Chondrocyte (in vitro differentiated cells): ENCODE data around the gene IL17RB. TPM values are rescaled to one million over a fixed set of nuclear protein-coding genes. Genes with fewer than 3 reads are reported as not detected.
A peak's percentile ranks its signal among the peaks of the same experiment; 100 is the strongest.

Source experiments
- DNase-seq: peaks from one replicate; pipeline ENCODE4 v3.0.0; 2021; ENCODE audit warnings: mixed read lengths, low spot score
- H3K27ac Mint-ChIP-seq: one replicate; pipeline ENCODE4 v1.8.0; 2021; ENCODE audit warnings: mild to moderate bottlenecking, moderate library complexity, mixed read lengths; ENCODE audit not compliant: unreplicated experiment
- H3K27me3 Mint-ChIP-seq: 2 replicates; pipeline ENCODE4 v1.8.0; 2021; ENCODE audit warnings: low read depth, mixed read lengths
- H3K36me3 Mint-ChIP-seq: 2 replicates; pipeline ENCODE4 v1.8.0; 2021; ENCODE audit warnings: low read depth, mixed read lengths
- H3K4me1 Mint-ChIP-seq: 2 replicates; pipeline ENCODE4 v1.8.0; 2021; ENCODE audit warnings: low read depth, mild to moderate bottlenecking, mixed read lengths
- H3K4me3 Mint-ChIP-seq: one replicate; pipeline ENCODE4 v1.8.0; 2021; ENCODE audit warnings: mild to moderate bottlenecking, moderate library complexity, mixed read lengths; ENCODE audit not compliant: unreplicated experiment
- H3K9me3 Mint-ChIP-seq: 2 replicates; pipeline ENCODE4 v1.8.0; 2021; ENCODE audit warnings: low read depth, mixed read lengths
- total RNA-seq: library from RNA; stranded (reverse); gene quantifications from 3 replicates; pipeline ENCODE4 v1.2.1, GENCODE V29; 2021
- TF ChIP-seq, protein P1 (sequence below): fragments of 200-600 bp; sonication (generic); IDR thresholded peaks from 2 replicates; pipeline ENCODE4 v1.5.0; 2021; ENCODE audit warnings: antibody characterized with exemption, mild to moderate bottlenecking, moderate library complexity

IL17RB gene
- total RNA-seq, 1 donor from 2014 or later = 0.22 TPM

- H3K36me3 Mint-ChIP-seq = no peaks in the 10 kb centered on the region
- TF ChIP-seq, protein P1, sequence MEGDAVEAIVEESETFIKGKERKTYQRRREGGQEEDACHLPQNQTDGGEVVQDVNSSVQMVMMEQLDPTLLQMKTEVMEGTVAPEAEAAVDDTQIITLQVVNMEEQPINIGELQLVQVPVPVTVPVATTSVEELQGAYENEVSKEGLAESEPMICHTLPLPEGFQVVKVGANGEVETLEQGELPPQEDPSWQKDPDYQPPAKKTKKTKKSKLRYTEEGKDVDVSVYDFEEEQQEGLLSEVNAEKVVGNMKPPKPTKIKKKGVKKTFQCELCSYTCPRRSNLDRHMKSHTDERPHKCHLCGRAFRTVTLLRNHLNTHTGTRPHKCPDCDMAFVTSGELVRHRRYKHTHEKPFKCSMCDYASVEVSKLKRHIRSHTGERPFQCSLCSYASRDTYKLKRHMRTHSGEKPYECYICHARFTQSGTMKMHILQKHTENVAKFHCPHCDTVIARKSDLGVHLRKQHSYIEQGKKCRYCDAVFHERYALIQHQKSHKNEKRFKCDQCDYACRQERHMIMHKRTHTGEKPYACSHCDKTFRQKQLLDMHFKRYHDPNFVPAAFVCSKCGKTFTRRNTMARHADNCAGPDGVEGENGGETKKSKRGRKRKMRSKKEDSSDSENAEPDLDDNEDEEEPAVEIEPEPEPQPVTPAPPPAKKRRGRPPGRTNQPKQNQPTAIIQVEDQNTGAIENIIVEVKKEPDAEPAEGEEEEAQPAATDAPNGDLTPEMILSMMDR = no peak
- H3K27me3 Mint-ChIP-seq = no peaks in the 10 kb centered on the region
- H3K4me3 Mint-ChIP-seq = no peak overlapping the region
- H3K4me1 Mint-ChIP-seq = no peaks in the 10 kb centered on the region
- no peak overlapping the region for H3K27ac Mint-ChIP-seq
- no peaks in the 10 kb centered on the region for H3K9me3 Mint-ChIP-seq
- peak; percentile 82 for DNase-seq
Observed at GRCh38 chr3:53820756-53821580, 25.4 kb upstream of the IL17RB start.

GRCh38 chr3:53821631-53822121 is 24.7 kb upstream of the IL17RB start:
- DNase-seq = no peak
- Mint-ChIP-seq H3K27ac (no peak overlapping the region), H3K4me1 (no peaks in the 10 kb centered on the region), H3K4me3 (no peak overlapping the region), H3K36me3 (no peaks in the 10 kb centered on the region), H3K27me3 (no peaks in the 10 kb centered on the region), H3K9me3 (no peaks in the 10 kb centered on the region)
- TF ChIP-seq, protein P1 = no peak

DNA sequence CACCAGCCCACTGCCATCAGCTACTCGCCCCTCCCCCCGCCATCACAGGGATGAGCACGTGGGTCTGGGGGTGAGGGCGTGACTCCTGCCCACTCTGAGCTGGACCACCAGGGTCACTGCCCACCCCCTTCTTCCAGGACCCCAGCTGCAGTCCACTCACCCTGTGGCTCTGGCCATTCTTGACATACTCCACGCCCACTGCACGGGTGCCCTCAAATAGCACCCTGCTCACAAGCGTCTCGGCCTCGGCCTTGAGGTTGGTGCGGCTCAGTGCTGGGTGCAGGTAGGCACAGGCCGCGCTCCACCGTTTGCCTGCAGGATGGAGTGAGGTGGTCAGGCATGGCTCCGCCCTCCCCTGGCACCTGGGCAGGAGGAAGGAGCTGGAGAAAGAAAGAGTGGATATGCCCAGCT is 24.0 kb upstream of the IL17RB start:
- TF ChIP-seq, protein P1 = no peak
- Mint-ChIP-seq H3K36me3 (no peaks in the 10 kb centered on the region), H3K4me3 (no peak overlapping the region), H3K4me1 (no peaks in the 10 kb centered on the region), H3K27ac (no peak overlapping the region), H3K9me3 (no peaks in the 10 kb centered on the region), H3K27me3 (no peaks in the 10 kb centered on the region)
- peak; percentile 74 for DNase-seq

GRCh38 chr3:53823026-53823955 is 23.1 kb upstream of the IL17RB start:
- TF ChIP-seq, protein P1 = no peak
- H3K27me3 Mint-ChIP-seq = no peaks in the 10 kb centered on the region

More at GRCh38 chr3:53823026-53823955, 23.1 kb upstream of the IL17RB start:
- Mint-ChIP-seq H3K9me3 (no peaks in the 10 kb centered on the region), H3K4me3 (no peak overlapping the region), H3K36me3 (no peaks in the 10 kb centered on the region), H3K4me1 (no peaks in the 10 kb centered on the region), H3K27ac (no peak overlapping the region)
- DNase-seq = peak; percentile 86
